Stimulated activated CD8-positive, alpha-beta memory T cell treated with anti-CD3 and anti-CD28 coated beads, Interleukin-15, amount 100 ng/mL, for 24 hours (primary cell): ENCODE data around the gene PITPNB.

Experiments
- DNase-seq: peaks from one replicate; pipeline ENCODE4 v3.0.0-alpha.2; 2020; ENCODE audit warnings: low read depth

PITPNB gene

DNA sequence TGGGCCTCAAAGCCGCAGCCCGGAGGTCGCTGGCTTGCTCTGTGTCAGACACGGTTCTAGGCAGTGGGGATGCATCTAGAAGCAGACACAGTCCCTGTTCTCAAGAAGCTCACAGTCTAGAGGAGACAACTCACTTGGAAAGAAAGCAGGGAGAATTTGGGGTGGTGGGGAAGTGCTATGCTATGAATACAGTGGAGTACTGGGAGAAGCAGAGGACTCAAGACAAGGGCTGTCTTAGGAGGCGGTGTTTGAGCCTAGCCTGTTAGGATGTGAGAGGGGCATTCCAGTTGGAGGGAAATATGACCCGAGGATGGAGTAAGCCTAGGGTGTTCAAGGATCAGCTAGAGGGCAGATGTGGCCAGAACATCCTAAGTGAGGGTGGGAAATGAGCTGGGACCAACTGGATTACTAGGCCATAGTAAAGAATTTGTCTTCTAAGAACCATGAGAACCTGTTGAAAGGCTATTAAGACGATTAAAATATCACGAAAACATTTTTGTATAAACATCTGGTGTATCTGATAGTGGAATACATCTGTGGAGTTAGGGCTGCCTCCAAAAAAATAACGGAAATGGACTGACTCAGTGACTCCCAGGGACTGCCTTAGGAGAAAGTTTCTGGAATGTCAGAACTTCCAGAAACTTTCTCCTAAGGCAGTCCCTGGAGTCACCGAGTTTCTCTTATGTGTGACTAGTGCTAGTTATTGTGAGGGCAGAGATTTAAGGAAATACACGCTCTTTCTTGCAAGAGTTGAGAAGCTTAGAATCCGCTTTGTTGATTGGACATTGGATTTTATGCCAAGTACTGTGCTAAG, 1.1 kb upstream of the PITPNB start:
- DNase-seq = no peak

DNA sequence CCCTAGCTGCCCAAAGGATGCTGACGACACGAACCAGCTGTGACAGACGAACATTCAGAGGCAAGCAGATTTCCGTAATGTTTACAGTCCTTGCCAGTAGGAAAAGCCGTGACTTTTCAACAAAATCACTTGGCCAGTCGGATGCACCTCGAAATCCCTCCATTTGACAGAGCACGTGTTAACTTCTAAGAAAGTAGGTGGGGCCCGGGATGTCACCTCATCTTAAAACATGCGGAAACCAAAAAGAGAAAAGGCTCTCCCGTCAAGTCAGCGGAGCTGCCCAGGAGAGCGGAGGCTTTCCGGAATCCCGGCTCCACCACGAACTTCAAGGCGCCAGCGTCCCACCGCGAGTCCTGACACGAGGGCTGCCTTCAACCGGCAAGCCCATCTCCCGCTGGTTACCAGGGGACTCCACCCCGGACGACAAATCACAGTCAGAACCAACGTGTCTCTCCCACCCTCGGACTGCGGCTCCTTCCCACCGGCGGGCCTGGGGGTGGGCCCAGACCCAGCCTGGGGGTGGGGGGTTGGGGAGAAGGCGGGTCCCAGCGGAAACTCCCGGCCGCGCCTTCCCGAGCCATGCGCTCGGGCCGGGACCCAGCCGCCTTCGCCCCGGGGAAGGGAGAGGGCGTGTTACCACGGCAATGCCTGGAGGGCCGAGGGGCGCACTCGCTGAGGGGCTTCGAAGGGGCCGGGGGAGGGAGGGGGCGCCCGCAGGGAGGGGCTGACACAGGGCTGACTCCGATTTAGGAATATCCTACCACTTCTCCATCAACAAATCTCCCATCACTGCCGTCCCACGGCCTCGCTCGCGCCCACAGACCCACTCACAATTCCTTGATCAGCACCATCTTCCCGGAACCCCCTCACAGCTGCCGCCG, 475 bp downstream of the PITPNB start:
- peak; percentile 25 for DNase-seq

DNA sequence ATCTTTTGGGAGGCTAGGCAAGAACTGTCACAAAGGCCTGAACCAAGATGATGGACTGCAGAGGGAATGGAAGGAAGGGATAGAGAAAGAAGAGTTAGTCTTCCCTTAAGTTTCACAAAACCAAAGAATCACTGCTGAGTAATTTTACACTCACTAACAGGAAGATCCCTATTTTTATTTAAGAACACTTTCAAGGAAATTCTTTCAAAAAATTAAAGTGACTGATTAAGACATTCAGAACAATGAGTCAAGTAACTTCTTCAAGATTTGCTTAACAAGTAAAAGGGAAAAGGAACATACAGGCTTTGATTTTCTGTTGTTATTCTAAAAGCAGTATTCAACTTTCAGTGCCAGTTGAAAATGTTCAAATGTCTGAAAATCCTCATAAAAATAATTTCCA, 3.1 kb downstream of the PITPNB start:
- DNase-seq = no peak

DNA sequence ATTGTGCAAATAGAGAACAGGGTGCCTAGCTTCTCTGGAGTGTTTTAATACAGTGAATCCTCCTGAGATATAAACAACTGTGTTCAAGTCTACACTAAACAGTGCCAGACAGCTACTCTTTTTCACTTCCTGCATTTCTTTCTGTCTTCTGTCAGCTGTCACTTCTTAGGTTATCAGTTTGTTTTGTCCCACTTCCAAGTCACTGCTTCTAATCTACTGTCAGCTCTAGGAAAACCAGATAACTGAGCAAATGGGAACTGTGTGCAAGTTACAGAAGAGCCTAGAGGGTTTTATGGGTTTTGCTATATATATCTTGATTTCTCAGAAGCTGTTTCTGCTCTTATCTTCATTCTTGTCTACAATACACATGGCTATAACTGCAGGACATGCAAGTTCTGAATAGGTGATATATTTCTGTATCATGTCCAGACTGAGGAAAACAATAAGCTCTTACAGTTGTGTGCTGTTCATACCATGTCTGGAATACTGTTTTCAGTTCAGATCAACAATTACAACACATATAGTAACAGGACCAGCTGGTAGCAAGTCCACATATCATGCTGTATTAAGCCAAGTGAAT, 5.8 kb downstream of the PITPNB start:
- no peak for DNase-seq

DNA sequence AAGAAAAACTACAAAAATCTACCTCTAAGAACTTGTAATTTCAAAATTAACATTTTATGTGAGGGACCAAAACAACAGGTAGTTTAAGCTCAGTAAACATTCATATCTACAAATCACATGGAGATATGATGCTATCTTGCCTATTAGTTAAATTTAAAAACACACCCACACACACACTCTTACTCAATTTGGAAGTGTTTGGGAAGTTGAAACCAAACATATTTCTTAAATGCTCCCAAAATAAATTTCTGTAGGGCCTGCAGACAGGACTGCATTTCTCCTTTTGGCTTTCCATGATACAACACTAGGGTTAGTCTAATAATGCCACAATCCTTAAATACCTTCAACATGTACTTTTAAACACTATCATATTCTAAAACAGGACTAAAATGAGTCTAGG, 7.0 kb downstream of the PITPNB start:
- no peak for DNase-seq

DNA sequence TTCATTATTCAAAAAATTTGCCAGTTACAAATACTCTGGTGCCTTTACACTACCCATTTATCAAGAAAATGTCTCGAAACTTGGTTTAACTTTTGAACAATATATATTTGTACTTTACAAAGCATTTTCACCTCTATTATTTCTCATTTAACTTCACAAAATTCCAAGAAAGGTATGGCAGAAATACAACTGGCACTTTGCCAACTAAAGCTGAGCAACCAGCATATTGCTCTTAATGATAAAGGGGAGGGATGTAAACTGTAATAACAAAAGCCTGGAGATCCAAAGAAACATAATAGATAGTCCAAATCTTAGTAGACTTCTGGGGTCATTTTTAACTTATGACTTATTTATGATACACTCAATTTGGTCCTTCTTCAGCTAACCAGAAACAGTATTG, 7.7 kb downstream of the PITPNB start:
- DNase-seq = no peak

DNA sequence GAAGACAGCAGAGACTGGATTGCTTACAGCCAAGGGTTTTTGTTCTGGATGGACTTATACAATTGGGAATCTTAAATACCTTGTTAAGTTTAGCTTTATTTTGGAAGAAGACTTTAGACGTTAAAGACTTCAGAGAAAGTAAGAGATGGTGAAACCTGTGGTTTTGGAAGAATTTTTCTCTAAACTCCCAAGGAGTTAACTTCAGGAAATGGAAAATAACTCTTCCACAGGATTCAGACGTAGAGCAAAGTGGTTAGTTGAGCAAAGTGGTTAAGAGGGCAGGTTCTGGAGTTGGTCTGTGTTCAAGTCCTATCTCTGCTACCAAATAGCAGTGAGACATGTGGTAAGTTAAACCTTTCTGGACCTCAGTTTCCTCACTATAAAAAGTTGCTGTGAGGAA, 12.8 kb downstream of the PITPNB start:
- no peak for DNase-seq

DNA sequence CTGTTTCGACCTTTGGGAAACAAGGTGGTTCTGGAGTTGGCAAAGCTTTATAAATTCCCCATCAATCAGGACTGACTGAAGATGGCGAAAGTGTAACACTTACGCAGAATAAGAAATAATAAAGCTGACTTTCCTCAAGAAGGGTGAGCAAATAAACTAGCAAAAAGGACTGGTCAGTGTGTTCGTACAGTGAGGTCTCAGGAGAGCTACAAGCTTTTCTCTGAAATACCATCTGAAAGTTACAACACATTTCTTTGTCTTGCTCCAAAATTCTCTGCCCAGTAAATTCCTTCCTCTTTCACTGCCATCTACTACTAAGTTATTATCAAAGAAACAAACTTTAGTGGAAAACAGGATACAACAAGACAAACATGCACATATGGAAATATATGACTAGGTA, 13.4 kb downstream of the PITPNB start:
- DNase-seq = no peak

DNA sequence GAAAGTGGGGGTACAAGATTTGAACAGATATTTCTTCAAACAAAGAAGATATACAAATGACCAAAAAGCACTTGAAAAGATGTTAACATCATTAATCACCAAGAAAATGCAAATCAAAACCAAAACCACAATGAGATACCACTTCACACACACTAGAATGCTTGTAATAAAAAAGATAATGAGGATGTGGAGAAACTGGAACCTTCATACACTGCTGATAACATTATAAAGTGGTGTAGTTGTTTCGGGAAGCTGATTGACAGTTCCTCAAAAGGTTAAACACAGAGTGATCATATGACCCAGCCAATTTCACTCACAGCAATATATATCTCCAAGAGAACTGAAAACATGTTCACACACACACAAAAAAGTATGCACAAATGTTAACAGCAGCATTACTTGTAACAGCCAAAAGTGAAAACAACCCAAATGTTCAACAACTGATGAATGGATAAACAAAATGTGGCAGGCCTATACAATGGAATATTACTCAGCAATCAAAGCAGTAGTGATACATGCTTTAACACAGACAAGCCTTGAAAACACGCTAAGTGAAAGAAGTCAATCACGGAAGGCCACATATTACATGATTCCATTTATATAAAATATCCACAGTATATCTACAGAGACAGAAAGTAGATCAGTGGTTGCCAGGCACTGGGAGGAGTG, 15.1 kb downstream of the PITPNB start:
- DNase-seq = no peak

DNA sequence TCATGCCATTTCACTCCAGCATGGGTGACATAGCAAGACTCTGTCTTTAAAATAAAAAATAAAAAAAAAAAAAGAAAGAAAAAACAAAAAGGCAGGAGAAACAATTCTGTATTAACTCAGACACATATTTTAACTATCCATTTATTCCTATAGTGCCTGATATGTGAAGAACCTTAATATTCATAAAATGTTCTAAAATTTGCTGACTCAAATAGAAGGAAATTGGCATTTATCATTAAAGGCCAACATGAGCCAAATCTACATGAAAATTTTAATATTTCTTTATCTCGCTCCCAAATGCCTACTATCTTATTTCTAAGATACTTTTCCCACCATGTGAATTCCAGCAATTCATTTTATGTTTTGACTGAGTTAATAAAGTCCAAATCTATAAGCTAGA, 18.9 kb downstream of the PITPNB start:
- no peak for DNase-seq

DNA sequence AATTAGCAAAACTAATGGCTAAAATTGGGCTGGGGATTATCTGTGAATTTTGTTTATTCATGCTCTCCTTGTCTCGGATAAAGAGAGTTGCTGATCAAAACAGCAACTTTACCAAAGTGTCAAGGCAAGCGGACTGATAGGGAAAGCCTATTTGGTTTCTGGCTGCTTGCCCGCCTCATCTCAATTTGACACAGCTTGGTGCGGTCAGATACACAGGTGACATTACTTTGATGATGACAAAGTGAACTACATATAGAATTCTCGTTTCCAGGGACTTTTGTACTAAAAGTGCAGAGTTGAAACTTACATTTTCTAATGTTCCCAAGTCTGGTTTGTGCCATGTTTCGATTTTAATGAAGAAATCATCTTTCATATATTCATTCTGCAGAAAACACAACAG, 22.8 kb downstream of the PITPNB start:
- DNase-seq = no peak

DNA sequence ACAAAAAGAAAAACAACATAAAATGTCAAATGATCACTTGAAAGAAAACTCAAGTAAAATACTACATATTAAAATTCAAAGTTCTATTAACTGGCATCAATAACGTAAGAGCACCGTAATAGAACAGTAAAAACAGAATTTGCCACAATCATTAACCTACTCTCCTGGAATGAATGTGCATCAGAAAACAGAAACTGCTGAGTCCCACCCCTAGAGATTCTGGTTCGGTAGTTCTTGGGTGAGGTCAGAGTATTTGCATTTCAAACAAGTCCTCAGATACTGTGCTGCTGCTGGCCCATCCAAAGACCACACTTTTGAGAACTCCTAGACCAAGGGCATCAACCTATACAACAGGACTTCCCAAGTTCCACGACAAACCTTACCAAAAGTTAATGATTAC, 23.5 kb downstream of the PITPNB start:
- no peak for DNase-seq

DNA sequence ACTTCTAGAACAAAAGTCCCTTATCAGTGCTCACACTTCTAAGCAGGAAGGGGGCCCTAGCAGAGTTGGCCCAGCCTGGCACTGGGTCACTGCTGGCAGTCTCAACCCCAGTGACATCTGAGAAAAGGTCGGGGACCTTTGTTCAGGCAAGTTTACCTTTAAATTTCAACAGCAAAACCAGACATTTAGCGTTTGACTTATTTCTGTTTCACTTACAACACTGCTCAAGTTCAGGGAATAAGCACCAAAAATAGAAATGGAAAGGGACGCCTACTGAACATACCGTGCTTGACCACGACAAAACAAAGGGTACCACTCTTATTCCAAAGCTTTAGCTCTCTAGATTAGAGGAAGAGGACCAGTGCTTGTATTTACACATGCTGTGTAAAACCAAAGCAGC, 26.2 kb downstream of the PITPNB start:
- DNase-seq = no peak

DNA sequence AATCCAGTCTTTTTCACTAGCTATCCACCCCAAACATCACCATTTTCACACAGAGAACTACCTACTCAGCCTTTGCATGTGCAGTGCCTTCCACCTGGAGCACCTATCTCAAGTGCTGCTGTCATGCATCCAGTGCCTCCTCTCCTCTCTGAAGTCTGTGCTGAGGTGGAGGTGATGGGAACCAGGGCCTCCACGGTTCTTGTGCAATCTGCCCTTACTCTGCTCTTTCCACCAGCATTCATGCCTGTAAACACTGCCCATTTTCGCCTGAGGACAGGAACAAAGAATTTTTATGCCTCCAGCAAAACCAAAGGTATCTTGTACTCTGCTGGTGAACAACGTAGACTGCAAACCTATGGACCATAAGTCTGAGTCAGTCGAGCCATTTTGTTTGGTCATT, 27.0 kb downstream of the PITPNB start:
- DNase-seq = no peak

DNA sequence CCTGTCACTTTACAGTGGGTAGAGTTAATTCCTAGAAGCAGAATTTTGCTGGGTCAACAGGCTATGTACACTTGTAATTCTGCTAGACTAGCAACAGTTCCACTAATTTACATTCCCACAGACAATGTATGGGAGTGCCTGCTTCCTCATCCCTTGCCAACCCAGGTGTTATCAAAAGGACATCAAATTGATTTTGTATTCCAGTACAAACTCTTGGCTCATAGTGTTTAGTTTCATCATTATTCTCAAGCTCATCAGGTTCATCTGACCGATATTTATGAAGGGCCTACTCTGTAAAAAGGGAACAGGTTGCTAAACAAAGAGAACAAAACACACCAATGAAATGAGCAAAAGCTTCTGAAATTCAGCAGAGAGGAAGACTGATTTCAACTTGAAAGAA, 30.7 kb downstream of the PITPNB start:
- DNase-seq = no peak

DNA sequence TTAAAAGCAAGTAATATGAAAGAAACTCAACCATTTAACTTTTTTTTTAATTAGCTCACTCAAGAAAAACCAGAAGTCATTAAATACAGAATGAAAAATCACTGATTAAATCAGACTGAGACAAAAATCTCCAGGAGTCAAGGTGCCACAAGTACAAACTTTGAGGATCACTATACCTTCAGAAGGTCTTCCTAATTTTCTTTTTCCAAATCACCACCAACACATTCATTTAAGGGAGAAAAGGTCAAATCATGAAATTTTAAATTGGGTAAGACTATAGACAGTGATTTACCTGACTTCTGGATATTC, 32.3 kb downstream of the PITPNB start:
- no peak for DNase-seq

DNA sequence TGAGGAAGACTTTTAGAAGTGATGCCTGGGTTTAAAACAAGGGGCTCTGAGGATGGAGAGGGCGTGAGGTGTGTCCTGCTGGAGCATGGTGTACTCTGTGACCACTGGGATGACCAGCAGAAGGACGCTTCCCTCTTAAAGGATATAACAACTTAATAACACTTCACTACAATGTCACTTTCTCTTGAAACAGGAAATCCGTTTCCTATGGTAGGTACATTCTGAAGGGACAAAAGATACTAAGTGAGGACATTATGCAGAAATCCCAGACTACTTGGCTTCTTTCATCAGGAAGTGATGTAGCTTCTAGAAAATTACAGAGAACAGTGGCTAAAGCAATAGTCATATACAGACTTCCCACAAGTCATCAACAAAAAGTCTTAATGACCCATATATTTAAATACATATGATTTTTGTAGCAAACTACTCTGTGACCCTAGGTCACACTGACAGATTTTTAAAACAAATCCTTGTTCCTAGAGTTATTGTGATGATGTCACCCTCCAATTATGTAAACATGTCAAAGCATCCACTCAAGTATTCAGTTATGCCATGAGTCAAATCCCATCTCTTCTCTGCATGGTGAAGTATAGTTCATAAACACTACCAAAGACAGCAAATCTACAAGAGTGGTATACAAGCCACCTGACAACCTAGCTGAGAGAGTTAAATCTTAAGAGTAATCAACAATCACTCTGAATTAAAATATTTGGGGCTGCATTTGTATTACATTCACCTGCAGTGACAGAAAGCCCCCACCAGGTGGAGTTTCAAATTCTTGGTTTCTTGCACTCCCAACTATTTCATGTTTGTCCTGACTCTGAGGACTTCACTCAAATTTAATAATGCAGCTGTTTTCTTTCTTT, 32.8 kb downstream of the PITPNB start:
- DNase-seq = no peak

DNA sequence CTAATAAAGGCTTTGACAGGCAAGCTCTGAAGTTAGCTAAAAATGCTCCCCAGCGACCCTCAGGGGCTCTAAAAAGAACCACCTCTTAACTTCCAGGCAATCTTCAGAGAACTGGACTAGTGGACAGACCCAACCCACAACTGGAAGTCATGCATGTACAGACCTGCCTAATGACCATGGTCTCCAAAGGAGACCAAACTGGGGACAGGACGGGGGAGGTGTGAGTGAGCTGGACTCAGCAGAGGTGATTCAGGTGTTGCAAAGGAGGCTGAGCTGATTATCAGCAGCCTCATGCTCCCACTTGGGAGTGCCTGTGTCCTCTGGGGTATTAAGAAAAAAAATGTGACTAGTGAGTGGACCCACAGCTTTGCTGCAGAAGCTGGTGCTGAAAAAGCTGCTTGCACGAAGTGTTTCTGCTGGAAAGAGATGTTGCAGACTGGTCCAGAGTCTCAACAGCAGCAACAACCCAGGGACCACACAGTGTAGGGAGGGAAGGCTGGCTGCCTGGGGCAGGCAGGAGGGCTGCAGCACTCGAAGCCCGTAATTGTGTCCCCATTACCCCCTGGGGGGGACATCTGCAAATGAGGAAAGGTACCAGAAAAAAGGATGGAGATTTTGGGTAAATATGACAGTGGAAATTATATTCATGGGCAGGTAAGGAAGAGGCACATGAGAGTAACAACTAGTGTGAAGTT, 35.3 kb downstream of the PITPNB start:
- DNase-seq = no peak

DNA sequence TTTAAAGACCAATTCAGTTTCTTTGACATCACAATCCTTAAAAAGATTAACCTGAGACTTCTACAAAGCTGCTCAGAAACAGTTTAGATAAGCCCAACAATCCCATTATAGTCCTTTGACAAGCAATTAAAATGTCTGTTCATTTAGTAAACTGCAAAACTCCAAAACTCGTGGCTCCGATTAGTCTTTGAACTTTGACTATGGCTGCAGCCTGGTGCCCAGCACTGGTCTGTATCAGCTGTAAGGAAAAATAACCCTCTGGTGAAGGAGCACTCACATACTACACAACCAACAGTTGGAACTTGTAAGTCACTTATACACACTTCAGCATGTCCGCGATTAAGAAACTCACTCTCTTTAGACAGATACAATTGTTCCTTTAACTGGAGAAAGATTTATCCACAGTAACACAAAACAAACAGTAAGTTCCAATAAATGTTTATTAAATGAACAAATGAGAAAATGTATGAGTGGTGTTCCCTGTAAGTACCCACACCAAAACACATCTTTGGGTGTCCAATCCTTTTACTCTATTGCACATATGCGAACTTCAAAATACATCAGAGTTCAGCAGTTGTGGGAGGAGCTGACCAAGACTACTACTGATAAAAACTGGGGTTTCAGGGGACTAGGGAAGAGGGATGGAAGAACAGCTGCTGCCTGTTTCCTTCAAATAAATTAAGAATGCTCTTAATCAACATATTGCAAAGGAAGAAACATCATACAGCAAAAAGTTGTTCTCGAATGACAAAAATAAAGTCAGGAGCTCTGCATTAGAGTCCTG, 36.4 kb downstream of the PITPNB start:
- DNase-seq = no peak

DNA sequence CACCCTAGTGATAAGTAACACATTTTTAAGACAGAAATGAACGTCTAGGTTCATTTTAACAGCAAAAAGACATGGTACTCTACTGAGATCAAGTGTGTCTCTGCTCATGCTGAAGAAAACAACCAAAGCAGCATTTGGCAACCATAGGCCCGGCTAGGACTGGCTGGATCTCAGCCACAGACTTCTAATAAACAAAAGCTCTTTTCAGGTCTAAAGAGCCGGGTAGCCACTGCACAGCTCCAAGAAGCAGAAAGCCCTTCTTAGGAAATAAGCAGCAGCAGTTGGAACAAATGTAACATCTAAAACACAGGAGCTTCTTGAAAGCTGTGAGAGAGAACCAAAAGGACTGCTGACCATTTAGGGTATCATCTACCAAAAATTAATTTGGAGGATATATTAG, 37.6 kb downstream of the PITPNB start:
- DNase-seq = no peak
